Erythroblast (primary cell): ENCODE data around the gene EGFR.

Experiments used
- GATA1 ChIP-seq: IDR thresholded peaks from 2 replicates; pipeline ENCODE4 v1.6.1; 2011; ENCODE audit warnings: low read depth, mild to moderate bottlenecking, control low read depth, low read length, moderate library complexity
- POLR2A ChIP-seq: IDR thresholded peaks from 2 replicates; pipeline ENCODE4 v1.6.1; 2011; ENCODE audit warnings: mild to moderate bottlenecking, low read length

DNA sequence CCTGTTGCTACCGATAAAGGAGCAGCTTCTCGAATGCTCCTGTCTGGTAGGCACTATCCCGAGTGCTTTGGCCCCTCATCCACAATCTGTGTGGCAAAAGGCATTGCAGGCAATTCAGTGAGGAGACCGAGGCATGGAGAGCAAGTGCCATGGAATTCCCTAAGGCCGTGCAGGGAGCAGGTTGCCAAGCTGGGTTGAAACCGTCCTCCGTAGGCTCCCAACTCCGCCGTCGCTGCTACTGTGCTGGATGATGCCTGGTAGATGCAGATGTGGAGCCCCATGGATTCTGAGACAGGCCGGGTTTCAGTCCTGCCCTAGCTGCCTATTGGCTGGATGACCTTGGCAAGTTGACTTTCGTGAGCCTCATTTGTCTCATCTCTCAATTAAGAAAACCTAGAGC is 85.3 kb downstream of the EGFR start:
- no peak for TF ChIP-seq POLR2A
- TF ChIP-seq GATA1, result no peak
